ENCODE data around the gene DHRS3.

The DHRS3 gene

GRCh38 chr1:12615159-12615864 is 2.7 kb downstream of the DHRS3 start:
- DNase-seq: no peak

DNA sequence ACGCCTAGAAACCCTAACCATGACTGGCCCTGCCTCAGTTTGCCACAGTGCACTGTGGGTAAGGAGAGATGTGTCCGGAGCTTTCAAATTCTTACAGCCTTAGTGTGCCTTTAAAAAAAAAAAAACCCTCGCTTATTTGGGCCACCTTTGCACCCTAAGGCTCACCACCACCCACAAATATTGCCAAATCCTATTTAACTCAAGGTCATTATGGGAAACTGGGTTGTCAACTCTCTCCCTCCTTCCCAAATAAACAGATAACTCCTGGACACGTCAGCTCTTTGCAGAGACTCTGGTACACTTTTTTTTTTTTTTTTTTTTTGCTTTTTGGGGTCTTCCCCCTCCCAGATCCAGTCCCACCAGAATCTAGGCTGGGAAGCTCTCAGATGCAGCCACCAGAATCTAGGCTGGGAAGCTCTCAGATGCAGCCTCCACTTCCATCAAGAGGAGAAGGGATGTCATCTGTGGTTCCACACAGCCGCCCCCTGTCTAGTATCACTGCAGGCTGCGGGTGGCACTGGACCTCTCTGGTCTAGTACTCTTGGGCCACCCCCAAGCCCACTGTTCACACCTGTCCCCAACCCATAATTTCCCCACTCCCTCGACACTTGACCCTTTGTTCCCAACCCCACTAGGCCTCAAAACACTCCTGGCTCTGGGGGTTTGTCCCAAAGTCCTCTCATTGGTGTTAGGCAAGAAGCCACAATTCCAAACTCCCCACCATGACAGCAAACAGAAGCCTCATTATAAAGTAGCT is 3.4 kb downstream of the DHRS3 start:
- DNase-seq: no peak

- DNase-seq: no peak
Measured at GRCh38 chr1:12613180-12613579, 4.8 kb downstream of the DHRS3 start.

- no peak for DNase-seq
Measured at GRCh38 chr1:12610941-12611340, 7.1 kb downstream of the DHRS3 start.

DNA sequence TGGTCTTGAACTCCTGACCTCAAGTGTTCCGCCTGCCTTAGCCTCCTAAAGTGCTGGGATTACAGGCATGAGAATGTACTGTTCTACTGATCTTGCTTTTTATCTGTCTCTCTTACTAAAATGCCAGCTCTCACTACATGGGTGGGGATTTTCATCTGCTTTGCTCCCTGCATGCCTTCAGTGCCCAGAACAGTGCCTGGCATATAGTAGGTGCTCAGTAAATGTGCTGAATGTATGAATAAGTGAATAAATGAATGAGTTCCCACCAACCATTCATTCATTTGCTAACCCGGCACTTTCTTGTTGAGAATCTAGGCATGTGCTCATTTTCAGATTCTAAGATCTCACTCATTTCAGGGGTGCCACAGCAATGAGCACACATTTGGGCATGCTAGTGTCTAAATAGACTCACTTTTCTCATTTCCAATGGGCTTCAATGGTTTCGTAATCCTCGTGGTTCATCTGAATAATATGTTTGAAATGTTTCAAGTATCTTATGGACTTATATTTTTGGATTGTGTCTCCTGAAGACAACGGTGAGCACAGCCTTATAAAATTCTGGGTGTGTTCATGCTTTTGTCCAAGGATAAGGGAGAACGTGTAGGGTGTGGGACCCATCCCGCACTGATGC is 7.6 kb downstream of the DHRS3 start:
- no peak for DNase-seq

DNA sequence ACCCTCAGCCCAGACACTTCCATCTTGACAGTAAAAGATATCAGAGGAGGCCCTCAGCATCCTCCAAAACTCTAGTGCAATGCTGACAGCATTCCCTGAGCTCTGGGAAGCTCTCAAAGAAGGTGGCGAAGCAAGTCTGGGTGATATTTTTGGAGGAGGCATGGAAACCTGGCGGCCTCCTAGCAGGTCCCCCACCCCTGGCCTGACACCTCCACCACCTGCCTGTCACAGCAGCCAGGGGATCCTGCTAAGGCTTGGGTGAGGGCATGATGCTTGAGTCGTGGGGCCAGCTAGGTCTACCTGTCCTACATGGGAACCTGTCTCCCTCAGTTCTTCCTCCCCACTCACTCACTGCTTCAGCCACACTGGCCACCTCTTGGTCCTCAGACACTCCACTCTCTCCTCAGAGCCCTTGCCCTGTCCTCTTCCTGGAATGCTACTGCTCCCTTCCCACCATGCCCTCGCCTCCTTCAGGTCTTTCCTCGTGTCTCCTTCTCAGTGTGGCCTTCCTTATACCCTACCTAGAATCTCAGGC is 8.5 kb downstream of the DHRS3 start:
- no peak for DNase-seq

DNA sequence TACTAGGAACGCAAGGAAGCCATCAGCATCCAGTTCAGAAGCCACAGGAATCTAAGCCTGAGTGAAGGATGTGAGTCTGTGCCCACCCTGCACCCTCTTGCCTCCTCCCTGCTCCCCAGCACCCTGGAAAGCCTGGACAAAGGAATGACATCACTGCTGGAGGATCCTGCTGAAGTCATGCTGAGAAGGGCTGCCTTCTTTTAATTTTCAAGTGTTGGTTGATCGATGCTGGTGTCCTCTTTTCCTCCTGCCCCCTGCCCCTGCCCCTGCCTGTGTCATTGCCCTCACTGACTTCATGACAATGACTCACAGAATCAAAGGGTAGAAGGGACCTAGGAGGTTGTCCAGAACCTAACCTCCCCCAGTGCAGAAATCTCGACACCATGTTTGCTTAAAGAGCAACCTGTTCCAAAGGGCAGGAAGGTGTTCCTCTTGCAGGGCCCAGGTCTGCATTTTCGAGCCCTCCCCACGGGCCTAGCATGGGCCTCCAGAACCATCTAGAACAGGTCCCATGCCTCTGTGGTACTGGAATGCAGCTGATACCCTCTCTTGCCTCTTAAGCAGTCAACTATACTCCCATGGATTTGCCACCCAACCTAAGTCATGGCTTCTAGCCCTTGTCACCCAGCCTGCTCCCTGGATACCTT is 9.6 kb downstream of the DHRS3 start:
- DNase-seq: no peak

DNA sequence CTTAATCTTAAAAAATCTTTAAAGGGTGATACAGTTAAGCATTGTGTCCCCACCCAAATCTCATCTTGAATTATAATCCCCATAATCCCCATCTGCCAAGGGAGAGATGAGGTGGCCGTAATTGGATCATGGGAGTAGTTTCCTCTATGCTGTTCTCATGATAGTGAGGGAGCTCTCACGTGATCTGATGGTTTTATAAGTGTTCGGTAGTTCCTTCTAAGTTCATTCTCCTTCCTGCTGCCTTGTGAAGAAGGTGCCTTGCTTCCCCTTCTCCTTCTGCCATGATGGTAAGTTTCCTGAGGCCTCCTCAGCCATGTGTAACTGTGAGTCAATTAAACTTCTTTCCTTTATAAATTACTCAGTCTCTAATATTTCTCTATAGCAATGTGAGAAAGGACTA is 10.7 kb downstream of the DHRS3 start:
- no peak for DNase-seq

DNA sequence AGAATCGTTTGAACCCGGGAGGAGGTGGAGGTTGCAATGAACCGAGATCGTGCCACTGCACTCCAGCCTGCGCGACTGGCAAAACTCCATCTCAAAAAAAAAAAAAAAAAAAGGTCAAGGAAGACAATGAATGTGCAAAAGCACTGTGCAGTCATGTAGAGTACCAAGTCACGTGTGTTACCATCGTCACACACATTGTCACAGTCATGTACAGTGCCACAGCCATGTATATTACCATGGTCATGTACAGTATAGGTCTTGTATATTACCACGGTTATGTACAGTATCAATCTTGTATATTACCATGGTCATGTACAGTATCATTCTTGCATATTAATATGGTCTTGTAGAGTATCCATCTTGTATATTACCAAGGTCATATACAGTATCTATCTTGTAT is 13.0 kb downstream of the DHRS3 start:
- no peak for DNase-seq

GRCh38 chr1:12604114-12604874 is 13.7 kb downstream of the DHRS3 start:
- DNase-seq: no peak

- DNase-seq: no peak
Measured at GRCh38 chr1:12603224-12603623, 14.8 kb downstream of the DHRS3 start.

GRCh38 chr1:12602659-12603024 is 15.4 kb downstream of the DHRS3 start:
- no peak for DNase-seq

GRCh38 chr1:12601700-12602658 is 16.0 kb downstream of the DHRS3 start:
- no peak for DNase-seq

DNA sequence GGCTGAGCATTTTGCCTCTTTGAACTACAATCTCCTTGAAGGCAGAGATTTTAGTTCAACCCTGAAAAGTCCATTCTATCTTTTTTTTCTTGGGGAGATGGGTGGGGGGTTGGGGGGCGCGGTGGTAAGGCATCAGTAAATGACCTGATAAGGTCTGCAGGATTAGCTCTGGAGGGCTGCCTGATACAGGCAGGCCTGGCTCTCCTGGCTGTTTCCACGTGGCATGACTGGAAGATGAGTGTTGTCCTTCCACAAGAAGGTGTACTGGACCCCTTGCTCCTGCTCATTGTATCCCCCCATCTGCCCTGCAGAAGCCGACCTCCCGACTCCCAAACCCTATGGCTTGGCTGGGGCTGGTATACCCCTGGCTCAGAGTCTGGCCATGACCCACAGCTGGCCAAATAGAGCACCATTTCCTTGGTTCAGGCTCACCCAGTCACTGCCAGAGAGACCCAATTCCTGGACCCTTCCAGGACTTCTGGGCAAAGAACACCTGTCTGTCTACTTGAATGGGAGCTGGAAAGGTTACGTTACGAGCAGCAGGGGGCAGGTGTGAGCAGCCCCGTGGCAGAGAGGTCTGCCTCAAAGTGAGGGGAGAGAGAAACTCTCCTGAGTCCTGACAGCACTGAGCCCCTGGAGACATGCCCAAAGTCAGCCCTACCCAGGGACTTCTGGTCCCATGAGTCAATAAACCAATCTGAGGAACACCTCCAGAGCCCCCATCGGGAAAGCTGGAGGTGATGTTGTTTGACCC is 17.0 kb downstream of the DHRS3 start:
- no peak for DNase-seq

DNA sequence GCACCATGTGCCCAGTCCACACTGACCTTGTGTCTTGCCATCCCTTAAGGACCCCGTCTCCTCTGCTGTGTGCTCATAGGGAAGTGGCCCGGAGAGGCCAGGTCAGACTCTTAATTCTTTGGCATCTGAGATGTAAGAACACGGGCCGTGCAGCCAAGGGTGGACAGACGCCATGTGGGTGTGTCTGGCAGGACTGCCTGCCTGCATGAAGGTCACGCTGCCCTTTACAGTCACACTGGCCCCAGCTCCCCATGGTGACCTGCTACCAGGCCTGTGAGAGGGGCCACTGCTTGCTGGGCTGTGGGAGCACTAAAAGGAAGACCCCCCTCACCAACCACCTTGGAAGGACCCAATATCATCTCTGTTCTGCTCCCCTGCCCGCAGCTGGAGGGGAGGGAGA is 17.7 kb downstream of the DHRS3 start:
- no peak for DNase-seq

GRCh38 chr1:12599657-12600056 is 18.4 kb downstream of the DHRS3 start:
- DNase-seq: no peak

GRCh38 chr1:12598974-12599373 is 19.0 kb downstream of the DHRS3 start:
- DNase-seq: no peak

DNA sequence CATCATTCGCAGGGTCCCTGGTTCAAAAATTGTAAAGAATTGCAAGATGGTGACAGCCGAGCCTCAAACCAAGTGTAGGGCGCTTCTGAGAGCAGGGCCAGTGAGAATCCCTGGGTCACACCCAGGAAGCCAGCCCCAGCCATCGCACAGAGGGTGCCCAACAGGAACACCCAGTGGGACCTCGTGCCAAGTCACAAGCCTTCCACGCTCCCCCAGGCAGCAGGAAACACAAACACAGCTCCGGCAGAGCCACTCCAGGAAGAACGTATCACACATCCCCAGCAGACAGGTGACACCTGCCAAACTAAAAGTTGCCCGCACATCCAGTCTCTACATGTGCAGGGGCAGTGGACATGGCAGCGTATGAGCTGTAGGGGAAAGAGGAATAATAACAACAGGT is 20.2 kb downstream of the DHRS3 start:
- DNase-seq: no peak

DNA sequence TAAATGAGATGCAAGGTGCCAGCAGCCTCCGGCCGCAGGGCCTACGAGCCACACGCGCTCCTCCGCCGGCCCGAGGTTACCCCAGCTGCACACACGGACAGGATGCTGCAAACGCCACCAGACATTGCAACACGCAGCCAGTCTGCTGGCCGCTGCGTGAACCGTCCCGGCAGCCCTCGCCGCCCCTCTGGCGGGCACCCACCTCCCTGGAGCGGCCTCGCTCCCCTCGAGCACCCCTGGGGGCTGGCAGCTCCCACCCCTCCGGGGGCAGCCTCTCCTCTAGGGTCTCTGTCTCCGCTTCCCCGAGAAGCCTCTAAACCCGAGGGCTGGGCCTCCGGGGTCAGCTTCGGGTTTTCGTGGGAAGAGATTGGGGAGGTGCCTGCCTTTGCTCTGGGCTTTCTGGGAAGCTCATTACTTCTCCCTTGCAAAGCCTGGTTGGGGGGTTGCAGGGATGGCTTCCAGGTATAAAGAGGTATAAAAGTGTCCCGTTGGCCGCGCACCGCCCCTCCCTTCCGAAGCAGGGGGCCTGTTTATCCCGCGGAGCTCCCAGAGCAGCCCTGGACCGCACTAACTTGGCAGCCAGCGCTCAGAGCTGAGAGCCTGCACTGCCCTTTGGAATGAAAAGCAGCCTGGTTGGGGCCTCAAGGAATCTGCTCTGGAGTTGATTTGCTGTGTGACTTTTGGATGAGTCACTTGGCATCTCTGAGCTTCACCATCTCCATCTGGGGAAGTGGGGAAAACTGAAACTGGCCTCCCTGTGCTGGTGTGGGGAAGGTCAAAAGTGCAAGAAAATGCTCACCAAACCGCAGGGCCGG is 21.8 kb downstream of the DHRS3 start:
- DNase-seq: no peak

DNA sequence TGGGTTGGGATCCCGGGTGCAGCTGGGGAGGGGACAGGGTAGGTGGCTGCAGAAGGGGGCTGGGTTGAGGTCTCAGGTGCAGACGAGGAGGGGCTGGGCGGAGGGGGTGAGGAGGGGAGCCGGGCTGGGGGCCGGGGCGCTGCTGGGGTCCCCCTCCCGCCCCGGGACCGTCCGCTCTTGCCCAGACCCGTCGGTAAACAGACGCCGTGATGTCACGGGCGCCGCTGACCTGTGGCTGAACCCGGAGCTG is 22.3 kb downstream of the DHRS3 start:
- no peak for DNase-seq

All from NCI-H446 (cell line).